GM18858 (cell line): ENCODE measurements around the gene AADACL4.

Source experiments
- ATAC-seq: cut with Tn5 transposase; IDR thresholded peaks from one replicate; pipeline ENCODE4 v1.9.1; 2021; ENCODE audit not compliant: unreplicated experiment

AADACL4 gene

DNA sequence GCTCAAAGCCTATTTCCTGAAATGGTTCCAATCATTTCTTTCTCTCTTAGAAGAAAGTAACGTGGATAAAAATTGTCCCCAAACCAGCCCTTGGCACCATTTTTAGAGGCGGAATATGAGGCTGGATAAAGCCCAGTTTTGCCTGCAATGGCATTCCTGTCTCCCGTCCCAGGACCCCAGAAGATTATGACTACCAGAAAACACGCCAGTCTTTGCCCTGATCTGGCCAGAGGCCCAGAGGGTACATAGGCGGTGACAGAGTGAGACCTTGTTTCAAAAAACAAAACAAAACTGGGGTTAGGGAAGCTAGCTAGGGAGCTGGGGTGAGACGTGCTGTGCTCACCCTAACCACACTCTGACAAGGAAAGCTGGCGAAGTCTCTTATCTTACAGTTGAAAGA is at the start of gene AADACL4:
TSS of gene AADACL4 (plus strand) at position 301 of the 400 bp plus-strand sequence. CDS start 462 bp downstream, outside the sequence.
- no peak for ATAC-seq

DNA sequence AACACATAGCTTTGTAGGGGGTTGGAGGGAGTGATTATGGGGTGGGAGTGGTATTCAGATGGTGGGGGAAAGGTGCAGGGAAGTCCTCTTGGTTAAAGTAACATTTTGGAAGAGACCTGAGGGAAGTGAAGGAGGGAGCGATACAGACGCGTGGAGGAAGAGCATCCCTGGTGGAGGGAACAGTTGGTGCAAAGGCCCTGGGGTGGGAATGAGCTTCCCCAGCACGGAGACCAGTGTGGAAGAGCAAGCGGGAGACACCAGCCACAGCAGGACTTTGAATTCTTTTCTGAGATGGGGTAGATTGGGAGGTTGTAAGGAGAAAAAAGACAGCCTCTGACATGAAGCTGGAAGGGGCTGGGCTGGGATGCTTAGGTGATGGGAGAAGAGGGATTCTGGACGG is 49.4 kb upstream of the AADACL4 start:
- no peak for ATAC-seq

- no peak for ATAC-seq
Observed at GRCh38 chr1:12594966-12595756, 48.7 kb upstream of the AADACL4 start.

- no peak for ATAC-seq
Observed at GRCh38 chr1:12595757-12596006, 48.2 kb upstream of the AADACL4 start.

DNA sequence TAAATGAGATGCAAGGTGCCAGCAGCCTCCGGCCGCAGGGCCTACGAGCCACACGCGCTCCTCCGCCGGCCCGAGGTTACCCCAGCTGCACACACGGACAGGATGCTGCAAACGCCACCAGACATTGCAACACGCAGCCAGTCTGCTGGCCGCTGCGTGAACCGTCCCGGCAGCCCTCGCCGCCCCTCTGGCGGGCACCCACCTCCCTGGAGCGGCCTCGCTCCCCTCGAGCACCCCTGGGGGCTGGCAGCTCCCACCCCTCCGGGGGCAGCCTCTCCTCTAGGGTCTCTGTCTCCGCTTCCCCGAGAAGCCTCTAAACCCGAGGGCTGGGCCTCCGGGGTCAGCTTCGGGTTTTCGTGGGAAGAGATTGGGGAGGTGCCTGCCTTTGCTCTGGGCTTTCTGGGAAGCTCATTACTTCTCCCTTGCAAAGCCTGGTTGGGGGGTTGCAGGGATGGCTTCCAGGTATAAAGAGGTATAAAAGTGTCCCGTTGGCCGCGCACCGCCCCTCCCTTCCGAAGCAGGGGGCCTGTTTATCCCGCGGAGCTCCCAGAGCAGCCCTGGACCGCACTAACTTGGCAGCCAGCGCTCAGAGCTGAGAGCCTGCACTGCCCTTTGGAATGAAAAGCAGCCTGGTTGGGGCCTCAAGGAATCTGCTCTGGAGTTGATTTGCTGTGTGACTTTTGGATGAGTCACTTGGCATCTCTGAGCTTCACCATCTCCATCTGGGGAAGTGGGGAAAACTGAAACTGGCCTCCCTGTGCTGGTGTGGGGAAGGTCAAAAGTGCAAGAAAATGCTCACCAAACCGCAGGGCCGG is 47.7 kb upstream of the AADACL4 start:
- ATAC-seq = no peak

- ATAC-seq = no peak
Observed at GRCh38 chr1:12597792-12598191, 46.1 kb upstream of the AADACL4 start.

DNA sequence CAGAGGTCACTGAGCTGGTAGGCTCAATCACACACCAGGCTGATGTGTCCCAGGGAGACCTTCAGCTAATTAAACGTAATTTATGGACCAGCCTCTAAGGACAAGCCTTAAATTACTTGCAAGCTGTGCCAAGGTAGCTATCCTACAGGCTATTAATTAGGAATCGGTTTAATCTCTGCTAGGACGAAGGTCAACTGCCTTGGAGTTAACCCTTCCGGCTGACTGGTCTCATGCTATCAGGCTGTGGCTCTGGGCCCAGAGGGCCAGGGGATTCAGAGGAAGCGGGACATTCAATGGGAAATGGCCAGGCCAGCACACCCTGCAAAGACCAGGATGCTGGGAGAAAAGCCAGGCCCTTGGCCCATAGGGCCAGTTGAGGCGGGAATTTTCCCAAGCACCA is 44.9 kb upstream of the AADACL4 start:
- no peak for ATAC-seq

GRCh38 chr1:12599657-12600056 is 44.2 kb upstream of the AADACL4 start:
- ATAC-seq = no peak

- ATAC-seq = no peak
Observed at GRCh38 chr1:12600335-12600734, 43.5 kb upstream of the AADACL4 start.

DNA sequence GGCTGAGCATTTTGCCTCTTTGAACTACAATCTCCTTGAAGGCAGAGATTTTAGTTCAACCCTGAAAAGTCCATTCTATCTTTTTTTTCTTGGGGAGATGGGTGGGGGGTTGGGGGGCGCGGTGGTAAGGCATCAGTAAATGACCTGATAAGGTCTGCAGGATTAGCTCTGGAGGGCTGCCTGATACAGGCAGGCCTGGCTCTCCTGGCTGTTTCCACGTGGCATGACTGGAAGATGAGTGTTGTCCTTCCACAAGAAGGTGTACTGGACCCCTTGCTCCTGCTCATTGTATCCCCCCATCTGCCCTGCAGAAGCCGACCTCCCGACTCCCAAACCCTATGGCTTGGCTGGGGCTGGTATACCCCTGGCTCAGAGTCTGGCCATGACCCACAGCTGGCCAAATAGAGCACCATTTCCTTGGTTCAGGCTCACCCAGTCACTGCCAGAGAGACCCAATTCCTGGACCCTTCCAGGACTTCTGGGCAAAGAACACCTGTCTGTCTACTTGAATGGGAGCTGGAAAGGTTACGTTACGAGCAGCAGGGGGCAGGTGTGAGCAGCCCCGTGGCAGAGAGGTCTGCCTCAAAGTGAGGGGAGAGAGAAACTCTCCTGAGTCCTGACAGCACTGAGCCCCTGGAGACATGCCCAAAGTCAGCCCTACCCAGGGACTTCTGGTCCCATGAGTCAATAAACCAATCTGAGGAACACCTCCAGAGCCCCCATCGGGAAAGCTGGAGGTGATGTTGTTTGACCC is 42.8 kb upstream of the AADACL4 start:
- no peak for ATAC-seq

DNA sequence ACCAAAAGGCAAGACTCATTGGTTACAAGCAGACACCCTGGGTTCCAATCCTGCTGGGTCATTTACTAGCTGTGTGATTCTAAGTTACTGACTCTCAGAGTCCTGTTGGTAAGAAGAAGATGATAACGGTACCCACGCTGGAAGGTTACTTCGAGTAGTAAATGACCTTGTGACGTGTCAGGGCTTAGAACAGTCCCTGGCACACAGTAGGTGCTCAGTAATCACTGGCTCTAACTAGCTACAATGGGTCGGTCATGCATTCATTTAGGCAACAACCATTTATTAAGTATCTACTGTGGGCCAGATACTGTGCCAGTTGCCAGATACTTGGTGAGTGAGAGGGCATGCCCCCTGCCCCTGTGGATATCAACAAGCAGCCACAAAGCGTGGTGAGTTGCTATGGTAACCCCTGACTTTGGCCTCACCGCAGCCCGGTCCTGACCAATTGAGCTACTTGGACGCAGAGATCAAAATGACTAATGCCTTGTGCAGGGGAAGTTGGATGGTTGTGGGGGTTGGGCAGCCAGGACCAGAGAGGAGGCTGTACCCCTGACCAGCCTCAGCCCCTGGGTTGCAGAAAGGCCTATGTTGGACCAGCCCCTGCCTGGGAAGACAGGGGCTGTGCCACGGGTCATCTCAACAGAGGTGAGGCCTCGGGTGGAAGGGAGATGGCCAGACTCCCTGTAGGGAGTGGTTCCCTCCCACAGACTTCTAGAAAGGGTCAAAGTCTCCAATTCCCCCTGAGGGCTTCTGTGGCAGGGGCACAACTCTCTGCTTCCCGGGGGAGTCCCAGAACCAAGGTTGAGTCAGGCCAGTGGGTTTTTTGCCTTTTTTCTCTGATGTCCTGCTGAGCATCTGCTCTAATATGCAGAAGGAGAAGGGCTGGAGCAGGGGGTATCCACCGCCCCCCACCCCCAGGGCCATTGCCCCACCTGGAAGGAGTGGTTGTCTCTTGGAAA is 41.9 kb upstream of the AADACL4 start:
- ATAC-seq = no peak

DNA sequence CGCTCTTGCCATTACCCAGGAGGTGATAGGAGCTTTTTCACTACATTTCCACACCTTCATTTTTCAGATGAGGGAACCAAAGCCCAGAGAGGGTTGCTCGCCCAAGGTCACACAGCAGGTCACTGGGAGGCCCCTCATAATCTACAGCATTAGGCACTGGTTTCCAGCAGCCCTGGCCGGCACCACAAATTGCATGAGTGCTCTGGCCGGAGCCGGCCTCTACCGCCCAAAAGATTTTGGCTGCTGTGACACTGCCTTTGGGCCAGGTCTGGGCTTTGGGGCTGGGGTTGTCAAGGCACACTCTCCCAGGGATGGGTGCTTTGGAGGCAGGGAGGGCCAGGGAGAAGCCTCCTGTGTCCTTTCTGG is 41.2 kb upstream of the AADACL4 start:
- no peak for ATAC-seq

GRCh38 chr1:12603224-12603623 is 40.7 kb upstream of the AADACL4 start:
- no peak for ATAC-seq

DNA sequence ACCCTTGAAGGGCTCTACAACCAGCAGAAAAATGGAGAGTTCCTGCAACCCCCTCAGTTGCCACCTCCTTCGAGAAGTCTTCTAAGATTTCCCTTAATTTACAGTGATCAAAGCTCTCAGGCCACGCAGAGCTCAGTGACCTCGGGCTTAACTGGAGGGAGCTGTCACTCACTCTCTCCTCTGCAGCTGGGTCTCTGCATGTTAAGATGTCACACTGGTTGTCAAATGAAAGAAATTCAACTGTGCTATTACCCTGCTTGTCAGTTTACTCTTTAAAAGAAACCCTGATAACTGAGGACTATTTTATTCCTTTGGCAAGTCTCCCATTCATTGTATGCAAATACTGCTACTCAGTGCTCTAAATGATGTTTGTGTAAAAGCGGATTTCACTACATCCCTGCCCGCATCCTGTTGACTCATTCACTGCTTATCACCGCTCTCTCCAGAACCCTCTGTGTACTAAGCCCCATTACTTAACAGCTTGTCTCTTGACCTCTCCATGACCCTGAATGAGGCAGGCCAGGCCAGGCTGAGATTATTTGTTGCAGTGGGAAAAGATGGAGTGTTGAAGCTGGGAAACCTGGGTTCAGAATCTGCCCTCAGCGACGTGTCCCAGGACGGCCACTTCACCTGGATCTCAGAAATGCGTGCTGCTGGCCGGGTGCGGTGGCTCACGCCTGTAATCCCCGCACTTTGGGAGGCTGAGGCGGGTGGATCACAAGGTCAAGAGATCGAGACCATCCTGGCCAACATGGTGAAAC is 39.6 kb upstream of the AADACL4 start:
- no peak for ATAC-seq

DNA sequence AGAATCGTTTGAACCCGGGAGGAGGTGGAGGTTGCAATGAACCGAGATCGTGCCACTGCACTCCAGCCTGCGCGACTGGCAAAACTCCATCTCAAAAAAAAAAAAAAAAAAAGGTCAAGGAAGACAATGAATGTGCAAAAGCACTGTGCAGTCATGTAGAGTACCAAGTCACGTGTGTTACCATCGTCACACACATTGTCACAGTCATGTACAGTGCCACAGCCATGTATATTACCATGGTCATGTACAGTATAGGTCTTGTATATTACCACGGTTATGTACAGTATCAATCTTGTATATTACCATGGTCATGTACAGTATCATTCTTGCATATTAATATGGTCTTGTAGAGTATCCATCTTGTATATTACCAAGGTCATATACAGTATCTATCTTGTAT is 38.9 kb upstream of the AADACL4 start:
- ATAC-seq = no peak

DNA sequence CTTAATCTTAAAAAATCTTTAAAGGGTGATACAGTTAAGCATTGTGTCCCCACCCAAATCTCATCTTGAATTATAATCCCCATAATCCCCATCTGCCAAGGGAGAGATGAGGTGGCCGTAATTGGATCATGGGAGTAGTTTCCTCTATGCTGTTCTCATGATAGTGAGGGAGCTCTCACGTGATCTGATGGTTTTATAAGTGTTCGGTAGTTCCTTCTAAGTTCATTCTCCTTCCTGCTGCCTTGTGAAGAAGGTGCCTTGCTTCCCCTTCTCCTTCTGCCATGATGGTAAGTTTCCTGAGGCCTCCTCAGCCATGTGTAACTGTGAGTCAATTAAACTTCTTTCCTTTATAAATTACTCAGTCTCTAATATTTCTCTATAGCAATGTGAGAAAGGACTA is 36.6 kb upstream of the AADACL4 start:
- no peak for ATAC-seq

DNA sequence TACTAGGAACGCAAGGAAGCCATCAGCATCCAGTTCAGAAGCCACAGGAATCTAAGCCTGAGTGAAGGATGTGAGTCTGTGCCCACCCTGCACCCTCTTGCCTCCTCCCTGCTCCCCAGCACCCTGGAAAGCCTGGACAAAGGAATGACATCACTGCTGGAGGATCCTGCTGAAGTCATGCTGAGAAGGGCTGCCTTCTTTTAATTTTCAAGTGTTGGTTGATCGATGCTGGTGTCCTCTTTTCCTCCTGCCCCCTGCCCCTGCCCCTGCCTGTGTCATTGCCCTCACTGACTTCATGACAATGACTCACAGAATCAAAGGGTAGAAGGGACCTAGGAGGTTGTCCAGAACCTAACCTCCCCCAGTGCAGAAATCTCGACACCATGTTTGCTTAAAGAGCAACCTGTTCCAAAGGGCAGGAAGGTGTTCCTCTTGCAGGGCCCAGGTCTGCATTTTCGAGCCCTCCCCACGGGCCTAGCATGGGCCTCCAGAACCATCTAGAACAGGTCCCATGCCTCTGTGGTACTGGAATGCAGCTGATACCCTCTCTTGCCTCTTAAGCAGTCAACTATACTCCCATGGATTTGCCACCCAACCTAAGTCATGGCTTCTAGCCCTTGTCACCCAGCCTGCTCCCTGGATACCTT is 35.5 kb upstream of the AADACL4 start:
- no peak for ATAC-seq

GRCh38 chr1:12609469-12610003 is 34.3 kb upstream of the AADACL4 start:
- no peak for ATAC-seq

DNA sequence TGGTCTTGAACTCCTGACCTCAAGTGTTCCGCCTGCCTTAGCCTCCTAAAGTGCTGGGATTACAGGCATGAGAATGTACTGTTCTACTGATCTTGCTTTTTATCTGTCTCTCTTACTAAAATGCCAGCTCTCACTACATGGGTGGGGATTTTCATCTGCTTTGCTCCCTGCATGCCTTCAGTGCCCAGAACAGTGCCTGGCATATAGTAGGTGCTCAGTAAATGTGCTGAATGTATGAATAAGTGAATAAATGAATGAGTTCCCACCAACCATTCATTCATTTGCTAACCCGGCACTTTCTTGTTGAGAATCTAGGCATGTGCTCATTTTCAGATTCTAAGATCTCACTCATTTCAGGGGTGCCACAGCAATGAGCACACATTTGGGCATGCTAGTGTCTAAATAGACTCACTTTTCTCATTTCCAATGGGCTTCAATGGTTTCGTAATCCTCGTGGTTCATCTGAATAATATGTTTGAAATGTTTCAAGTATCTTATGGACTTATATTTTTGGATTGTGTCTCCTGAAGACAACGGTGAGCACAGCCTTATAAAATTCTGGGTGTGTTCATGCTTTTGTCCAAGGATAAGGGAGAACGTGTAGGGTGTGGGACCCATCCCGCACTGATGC is 33.5 kb upstream of the AADACL4 start:
- no peak for ATAC-seq
